Panc1 (cell line): Measurements from ENCODE around the gene RNF130. TPM values are rescaled to one million over a fixed set of nuclear protein-coding genes. Genes with fewer than 3 reads are reported as not detected.
A peak's percentile ranks its signal among the peaks of the same experiment; 100 is the strongest.

ENCODE experiments used
- ATAC-seq: fragments of 200-7000 bp; cut with Tn5 transposase; 2 replicates; pipeline ENCODE4 v1.9.1; 2020; ENCODE audit warnings: mild to moderate bottlenecking, moderate library complexity
- BruUV-seq: library from RNA; stranded (reverse); fragments of 400-500 nt; replicated peaks from 2 replicates; lab custom pipeline; 2021; lab: Mats Ljungman, UMichigan
- CTCF ChIA-PET: fragments of 300-600 bp; sonication (Branson Sonifier 250); formaldehyde crosslinking; loops from one replicate; lab custom pipeline; 2022; ENCODE audit warnings: antibody characterized with exemption; lab: Charles Lee
- POLR2A ChIA-PET: fragments of 300-600 bp; sonication (Branson Sonifier 250); formaldehyde crosslinking; loops from one replicate; lab custom pipeline; 2022; ENCODE audit warnings: antibody characterized with exemption; lab: Charles Lee
- DNase-seq: peaks from one replicate; pipeline ENCODE4 v3.0.0-alpha.2; 2010; ENCODE audit warnings: low read depth, low spot score
- H3K27ac ChIP-seq: 2 replicates; pipeline ENCODE4 v1.5.1; 2011; ENCODE audit warnings: mild to moderate bottlenecking, low read length, inconsistent platforms
- H3K27me3 ChIP-seq: fragments of 200-500 bp; sonication (Bioruptor generic); 2 replicates; pipeline ENCODE4 v1.6.0; 2014; ENCODE audit warnings: low read length, inconsistent platforms; ENCODE audit not compliant: control insufficient read depth, insufficient read depth
- H3K36me3 ChIP-seq: fragments of 200-500 bp; sonication (Bioruptor generic); 2 replicates; pipeline ENCODE4 v1.5.1; 2014; ENCODE audit warnings: inconsistent platforms, mild to moderate bottlenecking, low read length, moderate library complexity; ENCODE audit not compliant: control insufficient read depth, insufficient read depth
- H3K4me1 ChIP-seq: 2 replicates; pipeline ENCODE4 v1.5.1; 2011; ENCODE audit warnings: inconsistent platforms, mild to moderate bottlenecking, low read length, moderate library complexity; ENCODE audit not compliant: control insufficient read depth, insufficient read depth
- H3K4me3 ChIP-seq, 2 experiments: 2 replicates each; pipeline ENCODE4 v1.5.1; 2011 to 2012; ENCODE audit warnings: low read depth in 2 of 2, low read length in 2 of 2, mild to moderate bottlenecking in 2 of 2, inconsistent platforms in 1 of 2, moderate library complexity in 1 of 2
- H3K9me3 ChIP-seq: fragments of 200-500 bp; sonication (Bioruptor generic); 2 replicates; pipeline ENCODE4 v1.5.1; 2014; ENCODE audit warnings: low read depth, mild to moderate bottlenecking, inconsistent platforms, low read length, moderate library complexity; ENCODE audit not compliant: control insufficient read depth, insufficient read depth
- CTCF ChIP-seq: fragments of 450-650 bp; IDR thresholded peaks from 2 replicates; pipeline ENCODE4 v1.5.1; 2017; ENCODE audit warnings: mild to moderate bottlenecking
- POLR2AphosphoS5 ChIP-seq: IDR thresholded peaks from 2 replicates; pipeline ENCODE4 v1.6.1; 2012; ENCODE audit warnings: mild to moderate bottlenecking, low read depth, low read length, moderate library complexity
- REST ChIP-seq, 2 experiments: IDR thresholded peaks; 2 replicates each; pipeline ENCODE4 v1.6.1; 2011 to 2012; ENCODE audit warnings: low read depth in 2 of 2, control low read depth in 1 of 2, low read length in 1 of 2, mild to moderate bottlenecking in 1 of 2, moderate library complexity in 1 of 2; ENCODE audit not compliant: insufficient read depth in 1 of 2
- SIN3A ChIP-seq: IDR thresholded peaks from 2 replicates; pipeline ENCODE4 v1.6.1; 2012; ENCODE audit warnings: low read depth, mild to moderate bottlenecking, low read length, moderate library complexity, borderline replicate concordance; ENCODE audit not compliant: insufficient read depth
- TCF7L2 ChIP-seq: IDR thresholded peaks from 2 replicates; pipeline ENCODE4 v1.6.1; 2011; ENCODE audit warnings: mild to moderate bottlenecking, low read depth, low read length, inconsistent platforms
- in situ Hi-C: cut with HindIII; loops from 2 replicates; pipeline ENCODE4 v1.10.0; 2016; ENCODE audit warnings: low sequenced_read_pairs, low pct_unique_long_range_greater_than_20kb
- intact Hi-C: fragments of 100-400 bp; cut with micrococcal nuclease; formaldehyde crosslinking; loops from one replicate; pipeline ENCODE4 v1.10.0; 2022; ENCODE audit not compliant: unreplicated experiment
- total RNA-seq: library from RNA; stranded (reverse); gene quantifications from one replicate; pipeline ENCODE4 v1.2.1, GENCODE V29; 2021; ENCODE audit not compliant: unreplicated experiment

RNF130 gene
- total RNA-seq, 1 experiment from 2014 or later, result 73.1 TPM

- CTCF ChIA-PET, result no interaction called here
- TF ChIP-seq SIN3A, result no peak
- no peak for TF ChIP-seq TCF7L2
- no peak for TF ChIP-seq CTCF
- TF ChIP-seq POLR2AphosphoS5, result no peak
- no peak for TF ChIP-seq REST (IDR thresholded peaks at IDR 0.05; ENCODE audit: insufficient read depth in 1 of 2, low read depth in 2 of 2, low read length in 1 of 2)
- peaks cover 6% of the 10 kb centered on the region; the same call in 1 of the 2 replicates for H3K9me3 ChIP-seq
- no peaks in the 10 kb centered on the region; the same call in 1 of the 2 replicates for H3K36me3 ChIP-seq
- H3K27me3 ChIP-seq, result no peaks in the 10 kb centered on the region
- in situ Hi-C loops (no loop called here), intact Hi-C loops (no loop called here)
- no peak for ATAC-seq
- POLR2A ChIA-PET, result no interaction called here
- no peak overlapping the region for H3K4me3 ChIP-seq
- no peak for DNase-seq
- peaks cover 17% of the 10 kb centered on the region for H3K4me1 ChIP-seq
- no TSS peak for BruUV-seq
- peak overlapping the region; percentile 77 for H3K27ac ChIP-seq
Measured at GRCh38 chr5:180072556-180072955, 997 bp upstream of the RNF130 start.

GRCh38 chr5:180072256-180072548 is 643 bp upstream of the RNF130 start:
- H3K4me1 ChIP-seq, result peaks cover 19% of the 10 kb centered on the region
- peak overlapping the region; percentile 77 for H3K27ac ChIP-seq
- no peaks in the 10 kb centered on the region for H3K27me3 ChIP-seq
- no peaks in the 10 kb centered on the region; the same call in 1 of the 2 replicates for H3K36me3 ChIP-seq
- DNase-seq (no peak), ATAC-seq (no peak)
- CTCF ChIA-PET, result no interaction called here
- peak overlapping the region; percentile 54 to 91 for H3K4me3 ChIP-seq
- TF ChIP-seq CTCF (no peak), POLR2AphosphoS5 (no peak)
- no TSS peak for BruUV-seq
- POLR2A ChIA-PET, result no interaction called here
- peaks cover 6% of the 10 kb centered on the region; the same call in 1 of the 2 replicates for H3K9me3 ChIP-seq
- intact Hi-C loops (no loop called here), in situ Hi-C loops (no loop called here)
